ENCODE data around the gene ENO1. TPM values are rescaled to one million over a fixed set of nuclear protein-coding genes. Genes with fewer than 3 reads are reported as not detected.

ENO1 gene
- total and polyA plus RNA-seq, 10 of the 15 experiments (the other 5 are each of a cell fraction or from before 2014, with no cell fraction given) = 1,850 to 4,219 (median 2,331) TPM

GRCh38 chr1:8858888-8859706 lies 19.4 kb downstream of the ENO1 start:
- no peak overlapping the region for H3K27ac ChIP-seq (ENCODE audit: control insufficient read depth, insufficient read depth)
- H3K4me1 ChIP-seq (ENCODE audit: control insufficient read depth, insufficient read depth, low read length) = no peaks in the 10 kb centered on the region
- ChIA-PET CTCF (interaction anchor here (0.6 to 4.4 kb wide), 23 partner anchors 9 to 407 kb away, joined by 3 to 52 read pairs (median 4); no protein-coding TSS in a partner anchor), RAD21 (ENCODE audit: unreplicated experiment) (interaction anchor here (0.6 to 1.7 kb wide), 3 partner anchors 10 to 326 kb away, joined by 3 to 5 read pairs (median 5); no protein-coding TSS in a partner anchor), POLR2A (interaction anchor here (1.0 to 1.4 kb wide), 4 partner anchors 15 to 130 kb away, joined by 3 to 5 read pairs (median 3); no protein-coding TSS in a partner anchor), SMC1A (ENCODE audit: uncharacterized antibody, unreplicated experiment) (interaction anchor here (0.8 to 6.8 kb wide), 9 partner anchors 10 to 298 kb away, joined by 3 to 31 read pairs (median 4); no protein-coding TSS in a partner anchor)
- intact Hi-C loops (cut with micrococcal nuclease; ENCODE audit: unreplicated experiment) = no loop called here
- no peak overlapping the region for H3K4me2 ChIP-seq (ENCODE audit: control insufficient read depth, insufficient read depth)
- no peak for TF ChIP-seq EZH2 (IDR thresholded peaks at IDR 0.05; ENCODE audit: borderline replicate concordance, control insufficient read depth, low read depth, low read length)
- peak; percentile 90 for TF ChIP-seq PAX5 (IDR thresholded peaks at IDR 0.05; ENCODE audit: borderline replicate concordance, low read depth, low read length)
- no peak for TF ChIP-seq RELA (IDR thresholded peaks at IDR 0.05; ENCODE audit: borderline replicate concordance, partially characterized antibody)
- TF ChIP-seq ZNF274 (IDR thresholded peaks at IDR 0.05; ENCODE audit: insufficient read depth, insufficient read length) = no peak
- no peak for TF ChIP-seq NFIC (IDR thresholded peaks at IDR 0.05; ENCODE audit: low read depth, low read length)
- TF ChIP-seq YY1 (IDR thresholded peaks at IDR 0.05; ENCODE audit: low read depth, low read length) = peak; percentile 39; the same call in 1 of the 2 replicates
- peak; percentile 60 for TF ChIP-seq POLR2A (IDR thresholded peaks at IDR 0.05; ENCODE audit: low read depth, low read length)
- peak; percentile 47; the same call in 1 of the 2 replicates for TF ChIP-seq ATF2 (IDR thresholded peaks at IDR 0.05; ENCODE audit: low read length)
- TF ChIP-seq MXI1 (IDR thresholded peaks at IDR 0.05; ENCODE audit: low read depth, low read length) = no peak
- TF ChIP-seq RAD21 (IDR thresholded peaks at IDR 0.05; ENCODE audit: insufficient read depth, low read depth, low read length) = peak; percentile 42; the same call in 1 of the 2 replicates
- TF ChIP-seq SMARCA5 (IDR thresholded peaks at IDR 0.05) = no peak
- peak; percentile 80 for TF ChIP-seq POLR2AphosphoS5 (IDR thresholded peaks at IDR 0.05; ENCODE audit: low read length)
- peak; percentile 12; the same call in 1 of the 2 replicates for TF ChIP-seq CREB1 (IDR thresholded peaks at IDR 0.05; ENCODE audit: low read depth)
- peak; percentile 39; the same call in 1 of the 2 replicates for TF ChIP-seq PML (IDR thresholded peaks at IDR 0.05; ENCODE audit: low read length)
- TF ChIP-seq POLR2AphosphoS2 (IDR thresholded peaks at IDR 0.05; ENCODE audit: low read depth, low read length) = peak; percentile 68
- TF ChIP-seq ZNF24 (IDR thresholded peaks at IDR 0.05) = no peak
- peak; percentile 60 to 62 (median 62); a peak in 5 of 6 replicates for TF ChIP-seq CTCF (IDR thresholded peaks at IDR 0.05 in 2 of 3, conservative IDR thresholded peaks at IDR 0.05 in 1 of 3; ENCODE audit: control insufficient read depth in 2 of 3, extremely low read depth in 1 of 3, insufficient read depth in 1 of 3, low read depth in 3 of 3, low read length in 3 of 3)
- no peak for TF ChIP-seq ZNF217 (IDR thresholded peaks at IDR 0.05)
- H3K79me2 ChIP-seq (ENCODE audit: control insufficient read depth, insufficient read depth, low read length) = peaks cover 1% of the 10 kb centered on the region
- no peak overlapping the region for H3K4me3 ChIP-seq
- H3K27me3 ChIP-seq (replicated peaks in 1 of 2; ENCODE audit: control insufficient read depth in 2 of 2, insufficient read depth in 2 of 2, low read length in 1 of 2) = no peaks in the 10 kb centered on the region
- no peak overlapping the region for H2AFZ ChIP-seq (ENCODE audit: control insufficient read depth, low read depth, low read length)
- DNase-seq (ENCODE audit: low read depth, low spot score) (no peak), FAIRE-seq (peak; percentile 18), ATAC-seq (peak; percentile 72)
- BruUV-seq (replicated peaks) = no TSS peak
- H4K20me1 ChIP-seq (ENCODE audit: control insufficient read depth, insufficient read depth) = peaks cover 15% of the 10 kb centered on the region
- in situ Hi-C loops (cut with MboI) = no loop called here
- no peaks in the 10 kb centered on the region; the same call in 2 of the 3 replicates for H3K9me3 ChIP-seq (replicated peaks; ENCODE audit: control insufficient read depth, insufficient read depth, low read length)
- peaks cover 33 to 47% of the 10 kb centered on the region in 2 experiments for H3K36me3 ChIP-seq (ENCODE audit: control insufficient read depth in 2 of 2, insufficient read depth in 2 of 2, low read length in 1 of 2)
- WGBS (ENCODE audit: insufficient coverage, insufficient replicate concordance, low lambda C conversion rate, missing lambda C conversion rate) = 65% methylated on average over 12 of the region's 12 CpGs
- no peak overlapping the region for H3K9ac ChIP-seq (ENCODE audit: control insufficient read depth, insufficient read depth, low read length)

All from GM12878 (cell line).